NCI-H748 (cell line): ENCODE results near the gene NEUROD2.

Source experiments
- DNase-seq: peaks from one replicate; lab custom pipeline; 2025; ENCODE audit not compliant: unreplicated experiment; lab: John Stamatoyannopoulos, UW

The NEUROD2 gene

DNA sequence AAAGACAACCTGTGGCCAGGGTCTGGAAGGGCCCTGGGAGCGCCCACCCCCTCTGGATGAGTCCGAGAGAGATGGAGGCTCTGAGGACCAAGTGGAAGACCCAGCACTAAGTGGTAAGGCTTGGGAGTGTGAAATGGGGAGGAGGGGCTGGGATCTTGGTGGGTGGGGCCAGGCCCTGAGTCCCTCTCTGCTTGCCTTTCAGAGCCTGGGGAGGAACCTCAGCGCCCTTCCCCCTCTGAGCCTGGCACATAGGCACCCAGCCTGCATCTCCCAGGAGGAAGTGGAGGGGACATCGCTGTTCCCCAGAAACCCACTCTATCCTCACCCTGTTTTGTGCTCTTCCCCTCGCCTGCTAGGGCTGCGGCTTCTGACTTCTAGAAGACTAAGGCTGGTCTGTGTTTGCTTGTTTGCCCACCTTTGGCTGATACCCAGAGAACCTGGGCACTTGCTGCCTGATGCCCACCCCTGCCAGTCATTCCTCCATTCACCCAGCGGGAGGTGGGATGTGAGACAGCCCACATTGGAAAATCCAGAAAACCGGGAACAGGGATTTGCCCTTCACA is 28.0 kb upstream of the NEUROD2 start:
- DNase-seq = no peak

DNA sequence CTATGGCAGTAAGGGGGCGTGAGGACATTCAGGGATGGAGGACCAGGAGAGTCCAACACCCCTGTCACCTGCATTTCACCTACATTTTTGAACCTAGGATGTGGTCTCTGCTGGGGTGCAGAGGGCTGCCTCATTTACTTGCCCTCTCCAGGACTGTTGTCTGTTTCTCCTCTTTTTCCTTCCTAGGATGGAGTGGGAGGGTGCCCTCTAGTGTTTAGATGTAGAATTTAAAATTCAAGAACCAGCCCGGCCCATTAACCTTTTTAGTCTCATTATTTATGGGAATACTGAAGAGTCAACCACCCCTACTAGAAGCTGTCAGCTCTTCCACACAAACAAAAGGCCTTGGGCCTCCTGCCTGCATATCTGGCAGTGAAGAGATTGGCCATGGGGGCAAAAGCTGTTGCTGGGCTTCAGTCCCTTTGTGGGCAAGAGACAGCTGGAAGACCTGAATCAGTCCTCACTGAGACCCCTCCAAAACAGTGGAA is 26.7 kb upstream of the NEUROD2 start:
- peak; percentile 55 for DNase-seq

DNA sequence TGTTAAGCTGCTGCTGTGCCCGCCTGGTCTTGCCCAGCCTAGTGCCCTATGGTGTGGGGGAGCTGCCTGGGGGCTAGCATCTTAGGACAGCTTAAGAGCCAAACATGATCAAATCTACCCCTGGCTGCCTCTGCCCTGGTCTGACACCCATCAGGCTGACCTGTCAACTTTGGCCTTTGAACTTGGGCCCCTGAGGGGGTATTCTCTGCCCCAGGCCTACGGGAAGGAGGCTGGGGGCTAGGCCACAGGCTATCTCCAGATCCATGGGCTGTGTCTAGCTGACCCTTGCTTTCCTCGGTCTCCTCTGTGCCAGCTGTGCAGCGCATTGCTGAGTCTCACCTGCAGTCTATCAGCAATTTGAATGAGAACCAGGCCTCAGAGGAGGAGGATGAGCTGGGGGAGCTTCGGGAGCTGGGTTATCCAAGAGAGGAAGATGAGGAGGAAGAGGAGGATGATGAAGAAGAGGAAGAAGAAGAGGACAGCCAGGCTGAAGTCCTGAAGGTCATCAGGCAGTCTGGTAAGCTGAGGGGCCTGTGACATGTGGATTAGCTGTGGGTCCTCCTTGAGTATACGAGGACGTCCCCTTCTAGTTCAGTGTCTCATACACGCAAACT is 26.0 kb upstream of the NEUROD2 start:
- no peak for DNase-seq

DNA sequence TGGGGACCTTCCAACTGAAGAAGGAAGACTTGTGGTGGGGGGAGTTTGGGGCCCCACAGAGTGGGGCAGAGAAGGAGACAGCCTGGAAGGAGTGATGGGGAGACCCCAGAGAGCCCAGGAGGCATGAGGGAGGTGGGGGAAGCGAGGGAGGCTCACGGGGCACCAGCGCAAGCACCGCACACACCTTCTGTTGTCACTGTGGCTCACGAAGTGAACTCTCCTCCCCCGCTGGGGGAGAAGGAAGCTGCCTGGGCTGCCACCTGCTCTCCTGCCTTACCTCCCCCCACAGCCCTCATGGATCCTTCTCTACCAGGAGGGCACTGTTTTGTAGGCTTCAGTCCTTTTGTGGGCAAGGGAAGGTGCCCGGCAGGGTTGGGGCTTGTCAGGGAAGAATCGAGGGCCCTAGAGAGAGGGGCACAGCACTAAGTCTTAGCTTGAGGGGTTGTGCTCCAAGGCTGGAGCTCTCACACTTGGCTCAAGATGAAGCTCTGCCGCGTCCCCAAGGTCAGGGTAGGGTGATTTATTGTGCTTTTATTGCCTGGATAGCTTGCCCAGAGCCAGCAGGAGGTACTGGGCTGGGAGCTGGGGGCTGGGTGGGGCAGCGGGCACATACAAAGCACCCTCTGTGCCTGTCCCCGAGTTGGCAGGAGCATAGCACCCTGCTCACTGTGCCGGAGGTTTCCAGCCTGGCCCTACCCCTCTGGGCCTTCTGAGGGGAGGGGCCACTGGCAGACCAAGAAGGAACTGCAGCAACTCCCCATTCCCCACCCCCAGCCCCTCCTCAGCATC is 24.6 kb upstream of the NEUROD2 start:
- DNase-seq = no peak

DNA sequence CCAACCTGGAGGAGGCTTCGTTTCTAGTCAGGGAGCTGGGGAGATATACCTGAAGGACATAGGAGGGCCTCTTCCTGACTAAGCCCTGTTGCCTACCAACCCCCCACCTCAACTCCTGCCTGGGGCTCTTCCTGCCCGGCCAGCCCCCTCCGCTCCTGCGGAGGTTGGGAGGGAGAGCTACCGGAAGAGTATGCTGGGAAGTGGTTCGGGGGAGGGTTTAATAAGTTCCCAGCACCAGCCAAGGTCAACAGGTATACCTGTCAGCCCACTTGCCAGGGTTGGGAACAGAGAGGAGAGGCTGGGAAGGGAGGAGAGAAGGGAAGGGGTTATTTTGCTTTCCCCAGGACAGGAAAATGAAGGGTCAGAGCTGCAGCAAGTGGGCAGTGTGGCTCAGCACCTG is 23.7 kb upstream of the NEUROD2 start:
- DNase-seq = no peak

DNA sequence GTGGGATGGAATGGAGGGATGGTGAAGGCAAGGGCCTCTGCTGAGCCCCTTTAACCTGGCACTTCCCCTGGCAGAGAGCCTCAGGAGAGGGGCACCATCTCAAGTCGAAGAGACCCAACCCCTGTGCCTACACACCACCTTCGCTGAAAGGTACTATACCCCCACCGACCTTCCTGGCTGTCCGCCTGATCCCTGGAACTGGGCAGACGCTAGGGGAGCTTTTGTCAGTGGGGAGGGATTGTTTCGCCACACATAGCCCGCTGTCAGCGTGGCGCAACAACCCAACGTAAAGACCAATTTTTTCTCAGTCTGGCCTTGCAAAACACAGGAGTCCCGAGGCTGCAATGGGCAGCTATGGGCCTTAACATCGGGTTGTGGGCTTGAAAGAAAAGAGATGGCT is 22.2 kb upstream of the NEUROD2 start:
- DNase-seq = no peak

DNA sequence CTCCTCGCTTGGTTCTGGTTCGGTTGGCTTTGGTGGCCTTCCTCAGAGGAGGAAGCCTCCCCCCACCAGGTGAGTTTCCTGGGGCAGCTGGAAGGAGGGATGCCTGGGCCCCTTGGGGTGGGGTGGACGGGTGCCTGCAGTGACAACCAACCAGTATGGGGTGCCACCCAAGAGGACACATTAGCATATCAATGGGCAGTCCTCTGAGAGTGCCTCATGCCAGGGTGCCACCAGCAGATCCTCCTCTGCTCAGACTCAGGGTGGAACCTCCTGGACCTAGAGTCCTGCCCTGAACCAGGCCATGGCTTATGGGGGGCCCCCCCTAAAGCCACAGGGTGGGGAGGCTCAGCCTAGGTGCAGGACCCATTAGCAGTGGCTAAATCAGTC is 21.8 kb upstream of the NEUROD2 start:
- no peak for DNase-seq

DNA sequence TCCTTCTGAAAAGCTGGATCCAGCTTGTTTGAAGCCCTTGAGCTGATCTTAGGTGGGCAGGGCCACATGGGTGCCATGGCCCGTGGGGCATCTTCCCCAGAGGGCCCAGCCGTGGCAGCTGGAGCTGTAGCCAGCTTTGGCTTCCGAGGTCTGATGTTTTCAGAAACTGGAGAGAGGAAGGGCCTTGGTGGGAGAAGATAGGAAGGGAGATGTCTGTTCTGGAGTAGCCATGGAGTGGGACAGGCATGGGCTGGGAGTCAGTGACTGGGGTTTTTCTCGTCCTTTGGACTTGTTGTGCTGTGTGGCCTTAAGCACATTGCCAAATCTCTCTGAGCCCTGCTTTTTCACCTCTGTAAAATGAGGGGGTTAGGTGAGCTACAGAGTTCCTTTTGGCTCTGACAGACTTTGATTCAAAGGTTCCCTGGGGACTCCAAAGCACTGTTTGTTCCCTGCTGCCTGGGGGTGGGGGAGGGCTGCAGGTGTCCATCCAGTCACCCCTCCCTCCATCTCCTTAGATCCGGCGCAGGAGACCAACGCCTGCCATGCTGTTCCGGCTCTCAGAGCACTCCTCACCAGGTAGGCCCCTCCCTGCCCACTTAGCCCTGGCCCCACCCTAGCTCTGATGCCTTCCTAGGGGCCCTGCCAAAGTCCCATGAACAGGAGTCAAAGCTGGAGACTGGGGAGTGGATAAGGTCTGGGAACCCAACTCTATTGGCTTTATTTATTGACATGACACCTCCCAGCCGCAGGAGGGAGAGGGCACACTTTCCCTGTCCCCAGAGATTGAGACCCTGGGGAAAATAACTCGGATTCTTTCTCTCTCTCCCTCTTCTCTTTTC is 21.2 kb upstream of the NEUROD2 start:
- no peak for DNase-seq

DNA sequence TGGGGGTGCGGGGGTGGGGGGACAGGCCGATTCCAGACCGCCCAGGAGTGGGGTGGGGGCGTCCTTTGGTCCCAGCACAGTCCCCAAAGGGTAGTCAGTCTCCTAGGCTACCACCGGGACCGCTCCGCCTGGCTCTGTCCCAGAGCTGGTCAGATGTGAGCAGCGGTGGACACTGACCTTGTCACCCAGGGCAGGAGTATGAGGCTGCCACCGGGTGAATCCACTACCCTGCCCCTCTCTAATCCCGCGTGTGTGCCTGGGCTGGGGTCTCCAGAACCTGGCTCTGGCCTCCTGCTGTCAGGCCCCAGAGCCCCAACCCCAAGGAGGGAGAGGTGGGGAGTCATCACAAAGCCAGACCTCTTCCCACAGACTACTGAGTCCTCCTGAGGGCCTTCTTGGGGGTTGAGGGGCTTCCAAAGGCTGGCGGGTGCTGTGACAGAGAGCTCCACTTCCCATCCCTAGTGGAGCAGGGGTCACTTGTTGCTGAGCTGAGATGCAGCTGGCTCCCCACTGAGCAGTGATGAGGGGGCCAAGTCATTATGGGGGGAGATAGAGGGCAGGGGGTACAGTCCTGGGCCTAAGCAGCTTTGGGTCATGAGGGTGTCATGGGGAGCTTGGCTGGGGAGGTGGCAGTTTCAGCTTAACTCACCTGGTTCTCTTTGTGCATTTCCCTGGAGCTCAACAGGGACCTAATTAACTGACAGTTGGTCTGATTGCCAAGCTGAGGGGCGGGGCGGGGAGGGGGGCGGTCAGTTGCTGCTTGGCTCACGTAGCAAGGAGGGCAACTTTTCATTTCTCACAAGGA is 20.2 kb upstream of the NEUROD2 start:
- DNase-seq = no peak

DNA sequence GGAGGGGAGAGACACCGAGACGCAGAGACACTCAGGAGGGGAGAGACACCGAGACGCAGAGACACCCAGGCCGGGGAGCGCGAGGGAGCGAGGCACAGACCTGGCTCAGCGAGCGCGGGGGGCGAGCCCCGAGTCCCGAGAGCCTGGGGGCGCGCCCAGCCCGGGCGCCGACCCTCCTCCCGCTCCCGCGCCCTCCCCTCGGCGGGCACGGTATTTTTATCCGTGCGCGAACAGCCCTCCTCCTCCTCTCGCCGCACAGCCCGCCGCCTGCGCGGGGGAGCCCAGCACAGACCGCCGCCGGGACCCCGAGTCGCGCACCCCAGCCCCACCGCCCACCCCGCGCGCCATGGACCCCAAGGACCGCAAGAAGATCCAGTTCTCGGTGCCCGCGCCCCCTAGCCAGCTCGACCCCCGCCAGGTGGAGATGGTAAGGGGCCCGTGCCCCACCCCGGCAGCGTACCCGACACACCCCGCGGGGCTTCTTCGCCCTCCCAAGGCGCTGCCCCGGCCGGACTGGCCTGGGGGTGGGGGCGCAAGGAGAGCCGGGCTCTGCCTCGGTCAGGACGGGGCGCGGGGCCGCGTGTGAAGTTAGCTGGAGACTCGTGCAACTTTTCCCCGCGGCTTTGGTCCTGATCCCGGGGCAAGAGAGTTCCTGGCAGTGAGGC is 19.5 kb upstream of the NEUROD2 start:
- no peak for DNase-seq

DNA sequence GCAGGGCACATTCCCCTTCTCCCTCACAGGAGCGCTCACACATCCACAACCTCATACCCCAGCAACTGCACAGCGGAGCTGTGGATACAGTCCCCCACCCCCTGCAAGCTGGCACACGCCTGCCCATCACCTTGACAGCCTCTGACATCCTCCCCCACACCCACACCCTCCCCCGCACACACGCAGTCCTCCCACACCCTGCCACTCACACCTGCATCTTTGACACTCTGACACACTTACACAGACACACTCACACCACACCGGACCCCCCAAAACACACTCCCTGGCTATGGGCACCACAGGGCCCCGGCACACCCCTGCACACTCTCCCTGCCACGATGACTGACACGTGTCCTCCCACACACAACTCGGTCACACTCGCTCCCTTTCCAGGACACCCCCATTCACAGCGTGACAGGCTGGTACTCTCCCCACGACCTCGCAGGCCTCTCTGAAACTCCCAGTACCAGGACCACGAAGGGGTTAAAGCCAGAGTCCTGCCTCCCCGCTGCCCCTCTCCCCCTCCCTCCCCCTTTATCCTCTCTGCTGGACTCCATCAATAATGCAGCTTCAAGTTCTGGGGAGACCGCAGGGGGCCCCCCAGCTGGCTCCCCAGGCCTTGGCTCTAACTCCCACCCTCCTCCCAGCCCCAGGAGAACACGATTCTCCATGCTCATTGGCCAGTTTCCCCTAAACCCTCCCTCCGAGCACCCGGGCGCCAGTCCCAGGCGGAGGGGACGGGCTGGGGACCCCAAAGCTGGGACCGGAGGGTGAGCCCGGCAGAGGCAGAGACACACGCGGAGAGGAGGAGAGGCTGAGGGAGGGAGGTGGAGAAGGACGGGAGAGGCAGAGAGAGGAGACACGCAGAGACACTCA is 18.7 kb upstream of the NEUROD2 start, which contains the start of gene PPP1R1B:
TSS of gene PPP1R1B (plus strand) at position 782 of the 876 bp plus-strand sequence. CDS start 441 bp downstream, outside the sequence.
- no peak for DNase-seq

DNA sequence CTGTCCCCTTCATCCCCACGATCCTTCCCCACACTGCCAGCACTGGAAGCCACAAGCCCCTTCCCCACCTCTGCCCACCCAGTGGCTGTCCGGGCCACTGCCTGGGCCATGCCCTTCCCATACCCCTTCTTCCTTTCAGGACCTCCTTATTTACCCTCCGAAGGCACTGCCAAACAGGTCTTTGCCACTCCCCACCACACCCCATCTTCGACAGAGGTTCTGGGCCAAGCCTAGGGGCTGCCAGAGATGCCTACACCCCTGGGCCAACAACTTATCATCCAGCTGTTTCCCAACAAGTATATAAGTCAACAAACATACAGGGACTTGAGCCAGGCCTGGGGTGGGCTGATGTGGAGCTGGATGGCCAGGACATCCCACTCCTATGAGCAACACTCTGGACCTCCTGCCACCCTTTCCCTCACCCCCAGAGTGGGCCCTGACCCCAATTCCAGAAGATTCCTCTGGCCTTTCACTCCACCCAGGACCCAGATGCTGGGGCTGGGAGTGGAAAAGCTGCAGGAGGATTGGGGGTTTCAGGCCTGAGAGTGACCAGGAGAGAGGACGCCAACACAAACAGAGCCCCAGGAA is 17.6 kb upstream of the NEUROD2 start:
- no peak for DNase-seq

DNA sequence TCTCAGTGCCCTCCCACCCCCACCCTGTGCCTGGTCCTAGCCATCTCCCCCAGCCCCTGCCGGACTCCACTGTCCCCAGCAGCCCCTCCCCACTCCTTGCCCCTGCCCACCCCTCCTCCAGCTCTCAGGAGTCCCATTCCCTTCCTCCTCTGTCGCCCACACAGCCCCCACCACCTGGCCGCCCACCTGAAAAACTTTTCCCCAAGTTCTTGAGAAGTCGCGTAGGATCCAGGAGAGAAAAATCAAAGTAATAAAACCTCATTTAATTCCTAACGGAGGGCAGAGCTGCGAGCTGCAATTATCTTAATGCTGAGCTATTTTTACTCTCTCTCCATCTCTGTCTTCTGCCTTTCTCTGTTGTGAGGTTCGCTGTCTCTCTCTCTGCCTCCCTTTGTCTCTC is 16.6 kb upstream of the NEUROD2 start:
- no peak for DNase-seq

DNA sequence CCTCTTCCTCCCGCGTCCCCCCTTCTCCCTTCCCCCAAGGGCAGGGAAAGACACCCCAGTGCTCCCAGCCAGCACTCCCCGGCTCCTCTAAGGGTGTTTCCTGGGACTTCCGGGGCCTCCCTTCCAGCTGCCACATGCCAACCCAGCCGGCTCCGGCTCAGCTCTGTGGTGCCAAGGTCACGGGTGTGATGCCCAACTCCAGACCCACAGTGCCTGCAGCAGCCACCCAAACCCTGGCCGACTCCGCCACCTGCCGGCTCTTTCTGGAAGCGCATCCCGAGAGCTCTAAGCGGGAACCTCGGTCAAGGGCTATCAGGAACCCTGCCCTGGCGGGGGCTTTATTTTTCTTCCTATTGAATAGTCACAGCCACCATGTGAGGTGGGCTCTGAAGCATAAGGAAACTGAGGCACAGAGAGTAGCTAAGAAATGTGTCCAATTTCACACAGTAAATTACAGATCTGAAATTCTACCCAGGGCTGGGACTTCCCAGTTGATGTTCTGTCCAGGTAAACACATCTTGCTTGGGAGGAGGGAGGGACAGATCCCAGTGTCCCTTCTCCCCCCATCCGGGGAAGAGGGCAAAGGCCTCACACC is 15.7 kb upstream of the NEUROD2 start:
- DNase-seq = peak; percentile 67

DNA sequence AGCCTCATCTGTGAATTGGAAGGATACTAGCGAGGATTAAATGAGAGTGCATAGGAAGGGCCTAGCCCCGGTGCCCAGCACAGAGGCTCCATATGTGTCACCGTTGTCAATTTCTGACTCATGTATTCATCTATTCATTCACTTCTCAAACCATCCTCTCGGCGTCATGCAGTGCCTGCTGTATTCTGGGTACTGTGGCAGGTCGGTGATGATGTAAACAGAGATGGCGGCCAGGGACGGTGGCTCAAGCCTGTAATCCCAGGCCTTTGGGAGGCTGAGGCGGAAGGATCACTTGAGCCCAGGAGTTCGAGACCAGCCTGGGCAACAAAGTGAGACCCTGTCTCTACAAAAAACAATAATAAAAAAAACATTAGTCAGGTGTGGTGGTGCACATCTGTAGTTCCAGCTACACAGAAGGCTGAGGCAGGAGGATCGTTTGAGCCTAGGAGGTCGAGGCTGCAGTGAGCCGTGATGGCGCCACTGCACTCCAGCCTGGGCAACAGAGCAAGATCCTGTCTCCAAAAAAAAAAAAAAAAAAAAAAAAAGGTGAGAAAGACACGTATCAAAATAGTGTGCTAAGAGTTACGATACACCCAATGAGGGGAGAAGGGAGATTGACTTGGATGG is 14.8 kb upstream of the NEUROD2 start:
- DNase-seq = no peak

DNA sequence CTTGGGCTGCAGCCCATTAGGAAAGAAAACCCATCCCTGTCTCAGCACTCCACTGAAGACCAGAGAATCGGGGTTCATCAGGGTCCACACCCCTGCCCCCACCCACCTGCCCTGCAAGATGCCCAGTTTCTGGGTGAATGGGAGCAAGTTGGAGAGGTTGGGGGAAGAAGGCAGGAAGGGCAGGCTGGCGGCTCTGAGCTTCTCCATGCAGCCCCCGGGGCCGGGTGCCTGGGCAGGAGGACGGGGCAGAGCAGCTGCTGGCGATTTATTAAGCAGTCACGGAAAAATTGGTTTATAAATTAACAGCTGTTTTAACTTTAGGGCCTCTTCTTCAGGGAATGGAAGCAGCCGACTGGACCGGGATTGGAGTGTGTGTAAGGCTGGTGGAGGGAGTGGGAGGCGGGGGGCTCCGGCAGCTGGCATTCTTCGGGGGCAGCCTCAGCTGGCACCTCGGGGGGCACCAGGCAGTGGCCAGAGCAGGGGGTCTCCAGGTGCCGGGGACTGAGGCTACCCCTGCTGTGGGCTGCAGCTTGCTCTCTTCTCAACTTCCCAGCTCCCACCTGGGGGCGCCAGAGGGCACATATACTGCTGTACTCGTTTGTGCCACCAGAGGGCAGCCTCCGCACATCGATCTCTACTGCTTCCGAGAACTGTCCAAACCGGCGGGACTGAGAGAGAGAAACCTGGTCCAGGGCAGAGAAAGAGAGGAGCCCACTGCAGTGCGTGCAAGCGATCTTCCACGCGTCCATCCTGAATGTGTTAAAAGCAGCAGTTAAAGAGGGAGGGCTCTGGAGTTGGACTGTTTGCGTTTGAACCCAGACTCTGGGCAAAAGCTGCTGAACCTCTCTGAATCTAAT is 14.0 kb upstream of the NEUROD2 start:
- DNase-seq = peak; percentile 83

DNA sequence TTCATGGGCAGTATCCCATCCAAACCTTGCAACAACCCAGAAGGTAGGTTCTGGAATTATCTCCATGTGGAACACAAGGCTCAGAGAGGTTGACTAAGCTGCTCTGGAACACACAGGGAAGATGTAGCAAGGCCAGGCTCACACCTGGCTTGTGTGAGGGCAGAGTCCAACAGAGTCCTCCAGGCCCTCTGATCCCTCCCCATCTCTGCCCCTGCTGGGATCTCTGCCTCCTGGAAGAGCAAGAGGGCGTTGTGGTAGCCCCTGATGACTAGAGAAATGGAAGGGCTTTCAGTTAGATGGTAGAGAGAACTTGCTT is 12.0 kb upstream of the NEUROD2 start:
- no peak for DNase-seq
